Frontal cortex (tissue), 4 donors: ENCODE measurements around the gene BPIFA3. TPM values are rescaled to one million over a fixed set of nuclear protein-coding genes. Genes with fewer than 3 reads are reported as not detected.

Experiments used
- DNase-seq, 2 donors: peaks; one replicate each; pipeline ENCODE4 v3.0.0; 2012; ENCODE audit warnings: low spot score in 2 of 2
- FAIRE-seq: peaks from 2 replicates; lab custom pipeline; 2012; peaks lifted over from hg19 to GRCh38; lab: Jason Lieb, UNC
- total RNA-seq: library from RNA; depleted of rRNA; stranded (reverse); fragments of >200 nt; gene quantifications from one replicate; pipeline ENCODE4 v1.2.3, GENCODE V29; 2014
- donor health status: control.
- donor health status: control.
- donor health status: control.

The BPIFA3 gene
- total RNA-seq, 1 donor from 2014 or later = not detected

DNA sequence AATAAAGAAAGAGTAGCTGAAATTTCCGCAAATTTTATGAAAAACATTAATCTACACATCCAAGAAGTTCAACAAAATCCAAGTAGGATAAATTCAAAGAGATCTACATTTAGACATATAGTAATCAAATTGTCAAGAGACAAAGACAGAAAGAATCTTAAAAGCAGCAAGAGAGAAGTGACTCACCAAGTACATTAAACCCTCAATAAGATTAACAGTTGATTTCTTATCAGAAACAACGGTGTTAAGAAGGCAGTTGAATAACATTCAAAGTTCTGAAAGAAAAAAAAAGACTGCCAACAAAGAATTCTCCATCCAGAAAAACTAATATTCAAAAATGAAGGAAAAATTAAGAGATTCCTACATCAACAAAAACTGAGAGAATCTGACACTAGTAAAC is 37.9 kb downstream of the BPIFA3 start:
- FAIRE-seq = no peak
- no peak for DNase-seq

GRCh38 chr20:33257237-33257636 is 40.1 kb downstream of the BPIFA3 start:
- DNase-seq = no peak
- no peak for FAIRE-seq

DNA sequence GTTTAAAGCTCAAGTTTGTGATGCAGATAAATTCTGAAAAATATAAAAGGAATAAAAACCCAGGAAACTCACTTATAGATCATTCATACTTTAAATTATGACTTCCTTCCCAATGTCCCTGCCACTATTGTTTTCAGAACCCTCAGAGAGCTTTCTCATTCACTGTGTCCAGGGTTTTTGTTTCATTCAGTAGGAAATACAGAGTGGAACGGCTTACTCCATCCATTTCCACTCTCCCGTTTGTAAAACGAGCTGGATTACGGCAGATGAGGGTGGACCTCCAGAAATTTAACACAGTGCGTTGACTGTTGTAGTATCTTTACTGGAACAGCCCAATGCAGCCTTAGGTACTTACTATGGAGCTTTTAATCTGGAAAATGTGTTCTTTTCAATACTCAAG is 42.2 kb downstream of the BPIFA3 start:
- no peak for DNase-seq
- FAIRE-seq = no peak

GRCh38 chr20:33261465-33261864 is 44.3 kb downstream of the BPIFA3 start:
- FAIRE-seq = no peak
- no peak for DNase-seq

- FAIRE-seq (no peak), DNase-seq (no peak)
Measured at GRCh38 chr20:33262658-33263065, 45.5 kb downstream of the BPIFA3 start.

DNA sequence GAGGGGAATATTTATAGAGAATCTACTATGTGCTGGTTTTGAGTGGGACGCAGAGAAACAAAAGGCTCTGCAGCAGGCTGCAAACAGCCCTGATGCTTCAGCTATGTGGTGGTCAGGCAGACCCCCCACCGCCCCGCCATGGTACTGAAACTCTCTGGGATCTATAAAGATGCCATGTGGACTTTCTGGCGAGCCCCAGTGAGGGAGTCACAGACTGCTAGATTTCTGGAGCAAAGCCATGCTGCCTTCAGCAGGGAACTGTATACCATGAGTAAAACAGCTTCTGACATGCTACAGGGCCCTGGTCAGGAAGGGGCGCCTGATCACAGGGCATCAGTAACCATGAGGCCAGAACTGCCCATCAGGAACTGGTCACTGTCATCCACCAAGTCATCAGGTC is 46.6 kb downstream of the BPIFA3 start:
- FAIRE-seq (no peak), DNase-seq (no peak)

DNA sequence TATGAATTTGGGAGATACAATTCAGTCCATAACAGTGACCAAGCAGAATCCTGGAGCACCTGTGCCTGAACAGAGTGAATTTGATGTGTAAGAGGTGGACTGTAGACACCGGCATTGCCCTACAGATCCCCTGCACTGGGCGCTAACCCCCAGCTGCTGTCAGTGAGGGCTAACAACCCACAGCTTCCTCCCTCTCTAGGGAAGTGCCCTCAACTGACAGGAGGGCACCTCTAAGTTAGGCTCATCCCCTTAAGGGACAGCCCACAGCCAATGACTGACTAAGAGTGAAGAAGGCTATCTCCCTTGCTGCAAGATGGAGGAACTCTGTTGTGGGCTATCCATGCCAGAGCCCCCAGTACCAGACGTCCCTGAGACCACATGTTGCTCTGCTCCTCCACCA is 50.5 kb downstream of the BPIFA3 start:
- no peak for DNase-seq
- FAIRE-seq = no peak

- FAIRE-seq (no peak), DNase-seq (no peak)
Measured at GRCh38 chr20:33272155-33272873, 55.2 kb downstream of the BPIFA3 start.

GRCh38 chr20:33273117-33273851 is 56.1 kb downstream of the BPIFA3 start:
- no peak for DNase-seq
- FAIRE-seq = no peak

GRCh38 chr20:33275215-33275614 is 58.1 kb downstream of the BPIFA3 start:
- FAIRE-seq (no peak), DNase-seq (no peak)

- DNase-seq (no peak), FAIRE-seq (no peak)
Measured at GRCh38 chr20:33275871-33276270, 58.7 kb downstream of the BPIFA3 start.

DNA sequence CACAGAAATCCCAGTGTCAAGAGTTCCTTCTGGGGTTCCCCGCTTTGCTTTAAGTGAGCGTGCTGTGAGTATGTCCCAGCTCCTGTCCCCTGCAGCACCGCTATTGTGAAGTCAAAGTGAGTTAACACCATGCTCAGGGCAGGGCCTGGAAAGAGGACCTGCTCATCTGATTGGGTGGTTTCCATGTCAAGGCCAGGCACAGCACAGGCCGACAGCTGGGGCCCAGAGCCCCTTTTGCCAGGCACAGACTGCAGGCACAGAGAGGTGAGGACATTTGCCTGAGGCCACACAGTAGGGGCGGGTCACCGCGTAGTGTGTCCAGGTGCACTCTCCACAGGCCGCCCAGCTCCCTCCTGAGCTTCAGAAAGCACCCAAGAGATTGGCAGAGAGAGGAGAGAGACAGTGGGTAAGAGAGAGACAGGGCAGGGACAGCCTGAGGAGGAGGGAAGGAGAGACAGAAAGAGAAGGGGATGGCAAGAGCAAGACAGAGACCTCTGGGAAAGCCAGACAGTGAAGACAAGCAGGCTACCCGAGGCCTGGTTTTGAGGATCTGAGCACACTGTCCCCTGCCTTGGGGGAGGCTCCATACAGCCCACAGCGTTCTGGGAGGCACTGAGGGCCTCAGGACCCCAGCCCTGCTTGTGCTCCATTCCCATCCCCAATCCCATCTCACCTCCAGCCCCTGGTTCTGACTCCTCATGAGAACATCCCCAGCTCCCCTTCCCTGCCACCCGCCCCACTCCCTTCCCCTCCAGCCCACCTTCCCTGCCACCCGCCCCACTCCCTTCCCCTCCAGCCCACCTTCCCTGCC is 59.4 kb downstream of the BPIFA3 start:
- no peak for DNase-seq
- FAIRE-seq = no peak

Other genes starting within 250 kb of the BPIFA3 start
- not detected for gene SUN5, start 212.9 kb upstream of the BPIFA3 start, total RNA-seq
- gene BPIFB2, start 209.6 kb upstream of the BPIFA3 start, total RNA-seq = not detected
- gene BPIFB6, start 185.7 kb upstream of the BPIFA3 start, total RNA-seq = not detected
- gene BPIFB3, start 163.4 kb upstream of the BPIFA3 start, total RNA-seq = not detected
- not detected for gene BPIFB4, start 137.7 kb upstream of the BPIFA3 start, total RNA-seq
- not detected for gene BPIFA2, start 49.2 kb upstream of the BPIFA3 start, total RNA-seq
- gene BPIFA1, start 18.6 kb downstream of the BPIFA3 start, total RNA-seq = not detected
- not detected for gene BPIFB1, start 65.9 kb downstream of the BPIFA3 start, total RNA-seq
- 22.8 TPM for gene CDK5RAP1, start 184.2 kb downstream of the BPIFA3 start, total RNA-seq
- gene SNTA1, start 226.4 kb downstream of the BPIFA3 start, total RNA-seq = 13.5 TPM